Right atrium auricular region (tissue), 2 donors: ENCODE measurements around the gene SPOUT1. TPM values are rescaled to one million over a fixed set of nuclear protein-coding genes. Genes with fewer than 3 reads are reported as not detected.

ENCODE experiments used
- DNase-seq: peaks from one replicate; pipeline ENCODE4 v3.0.0-alpha.2; 2019; ENCODE audit warnings: low spot score
- H3K27ac ChIP-seq, 2 donors: fragments of 200-600 bp; sonication (generic); 1 replicate in 1 of 2; 2 replicates in 1 of 2; pipeline ENCODE4 v1.5.1; 2016 to 2019
- H3K27me3 ChIP-seq, 2 donors: fragments of 200-600 bp; sonication (generic); one replicate each; pipeline versions ENCODE4 v1.5.1 to v1.6.0; 2017 to 2019
- H3K36me3 ChIP-seq: fragments of 200-600 bp; sonication (generic); one replicate; pipeline ENCODE4 v1.5.1; 2016
- H3K4me1 ChIP-seq, 2 donors: fragments of 200-600 bp; sonication (generic); one replicate each; pipeline versions ENCODE4 v1.5.1 to v1.6.0; 2017 to 2019
- H3K4me3 ChIP-seq, 2 donors: fragments of 200-600 bp; sonication (generic); 1 replicate in 1 of 2; 2 replicates in 1 of 2; pipeline ENCODE4 v1.5.1; 2017 to 2019; ENCODE audit warnings: mild to moderate bottlenecking in 1 of 2, moderate library complexity in 1 of 2
- H3K9me3 ChIP-seq, 2 donors: fragments of 200-600 bp; sonication (generic); one replicate each; pipeline ENCODE4 v1.5.1; 2019
- total RNA-seq, 2 donors: library from RNA; depleted of rRNA; stranded (reverse); fragments of >200 nt; gene quantifications; one replicate each; pipeline ENCODE4 v1.1.0, GENCODE V29; 2016
- TF ChIP-seq, protein P1 (sequence below), 2 donors: fragments of 200-600 bp; sonication (generic); IDR thresholded peaks; one replicate each; pipeline ENCODE4 v1.5.1; 2019; ENCODE audit warnings: antibody characterized with exemption in 2 of 2

The SPOUT1 gene
- total RNA-seq, 2 donors from 2014 or later = 8.5 to 11.6 TPM

- Histone ChIP-seq H3K4me3 (no peak overlapping the region), H3K36me3 (peaks cover 36% of the 10 kb centered on the region), H3K27me3 (no peaks in the 10 kb centered on the region), H3K9me3 (no peaks in the 10 kb centered on the region), H3K4me1 (peaks cover 0 to 18% of the 10 kb centered on the region in 2 donors), H3K27ac (no peak overlapping the region)
- no peak for DNase-seq
- TF ChIP-seq, protein P1, sequence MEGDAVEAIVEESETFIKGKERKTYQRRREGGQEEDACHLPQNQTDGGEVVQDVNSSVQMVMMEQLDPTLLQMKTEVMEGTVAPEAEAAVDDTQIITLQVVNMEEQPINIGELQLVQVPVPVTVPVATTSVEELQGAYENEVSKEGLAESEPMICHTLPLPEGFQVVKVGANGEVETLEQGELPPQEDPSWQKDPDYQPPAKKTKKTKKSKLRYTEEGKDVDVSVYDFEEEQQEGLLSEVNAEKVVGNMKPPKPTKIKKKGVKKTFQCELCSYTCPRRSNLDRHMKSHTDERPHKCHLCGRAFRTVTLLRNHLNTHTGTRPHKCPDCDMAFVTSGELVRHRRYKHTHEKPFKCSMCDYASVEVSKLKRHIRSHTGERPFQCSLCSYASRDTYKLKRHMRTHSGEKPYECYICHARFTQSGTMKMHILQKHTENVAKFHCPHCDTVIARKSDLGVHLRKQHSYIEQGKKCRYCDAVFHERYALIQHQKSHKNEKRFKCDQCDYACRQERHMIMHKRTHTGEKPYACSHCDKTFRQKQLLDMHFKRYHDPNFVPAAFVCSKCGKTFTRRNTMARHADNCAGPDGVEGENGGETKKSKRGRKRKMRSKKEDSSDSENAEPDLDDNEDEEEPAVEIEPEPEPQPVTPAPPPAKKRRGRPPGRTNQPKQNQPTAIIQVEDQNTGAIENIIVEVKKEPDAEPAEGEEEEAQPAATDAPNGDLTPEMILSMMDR (IDR thresholded peaks at IDR 0.05) = no peak
Measured at GRCh38 chr9:128821584-128822406, 7.8 kb downstream of the SPOUT1 start.

DNA sequence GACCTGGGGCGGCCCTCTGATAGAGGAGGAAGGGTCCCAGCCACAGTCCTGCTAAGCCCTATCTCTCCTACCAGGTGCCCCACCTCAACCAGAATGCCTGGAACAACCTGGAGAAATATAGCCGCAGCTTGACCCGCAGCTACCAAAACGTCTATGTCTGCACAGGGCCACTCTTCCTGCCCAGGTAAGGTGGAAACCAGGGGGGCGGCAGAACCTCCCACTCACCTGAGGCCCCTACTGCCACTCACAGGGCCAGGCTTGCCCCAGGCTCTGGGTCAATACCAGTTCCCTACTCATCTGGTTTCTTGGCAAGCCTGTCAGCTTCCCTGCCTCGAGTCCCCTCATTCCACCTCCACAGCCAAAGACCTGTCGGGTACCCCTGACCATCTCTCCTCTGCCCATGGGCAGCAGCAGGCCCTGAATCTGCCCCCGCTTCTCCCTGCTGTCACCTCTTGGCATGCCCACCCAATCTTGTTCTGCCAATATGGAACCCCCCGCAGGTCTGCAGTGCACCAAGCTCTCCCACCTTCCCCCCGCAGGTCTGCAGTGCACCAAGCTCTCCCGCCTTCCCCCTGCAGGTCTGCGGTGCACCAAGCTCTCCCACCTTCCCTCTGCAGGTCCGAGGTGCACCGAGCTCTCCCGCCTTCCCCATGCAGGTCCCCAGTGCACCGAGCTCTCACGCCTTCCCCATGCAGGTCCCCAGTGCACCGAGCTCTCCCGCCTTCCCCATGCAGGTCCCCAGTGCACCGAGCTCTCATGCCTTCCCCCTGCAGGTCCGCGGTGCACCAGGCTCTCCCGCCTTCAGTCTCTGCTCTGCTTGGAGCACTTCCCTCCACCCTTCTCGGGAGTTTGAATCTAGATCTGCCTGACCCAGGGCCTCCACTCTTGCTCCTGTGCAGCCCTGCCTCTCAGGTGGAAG, 8.7 kb downstream of the SPOUT1 start:
- DNase-seq = no peak
- H3K9me3 ChIP-seq = no peaks in the 10 kb centered on the region
- no peak overlapping the region for H3K27ac ChIP-seq
- H3K4me3 ChIP-seq = no peak overlapping the region
- TF ChIP-seq, protein P1 (IDR thresholded peaks at IDR 0.05) = no peak
- peaks cover 30% of the 10 kb centered on the region for H3K36me3 ChIP-seq
- H3K27me3 ChIP-seq = no peaks in the 10 kb centered on the region
- peaks cover 0 to 18% of the 10 kb centered on the region in 2 donors for H3K4me1 ChIP-seq

- Histone ChIP-seq H3K4me3 (peak overlapping the region in 1 of 2 donors; percentile 72), H3K27me3 (no peaks in the 10 kb centered on the region), H3K27ac (no peak overlapping the region), H3K9me3 (no peaks in the 10 kb centered on the region), H3K36me3 (peaks cover 24% of the 10 kb centered on the region), H3K4me1 (peaks cover 0 to 18% of the 10 kb centered on the region in 2 donors)
- TF ChIP-seq, protein P1 (IDR thresholded peaks at IDR 0.05) = no peak
- peak; percentile 71 for DNase-seq
Measured at GRCh38 chr9:128819716-128820664, 9.6 kb downstream of the SPOUT1 start.

GRCh38 chr9:128818839-128819715, 10.5 kb downstream of the SPOUT1 start:
- no peaks in the 10 kb centered on the region for H3K27me3 ChIP-seq
- no peaks in the 10 kb centered on the region for H3K9me3 ChIP-seq
- DNase-seq = no peak
- peaks cover 0 to 18% of the 10 kb centered on the region in 2 donors for H3K4me1 ChIP-seq
- H3K36me3 ChIP-seq = peaks cover 17% of the 10 kb centered on the region
- peak overlapping the region; percentile 56 to 72 for H3K4me3 ChIP-seq
- TF ChIP-seq, protein P1 (IDR thresholded peaks at IDR 0.05) = no peak
- H3K27ac ChIP-seq = peak overlapping the region; percentile 85 to 92
